ENCODE measurements around the gene DDX11.
"Not testable (repeated sequence)": the region's sequence is repeated elsewhere in the genome, so short reads cannot be mapped to it uniquely, and the experiment has no call there.

- not testable (repeated sequence) for TF ChIP-seq CTCF (conservative IDR thresholded peaks at IDR 0.05); ZFX (IDR thresholded peaks at IDR 0.05)
Observed at GRCh38 chr12:31127209-31127848, 53.7 kb downstream of the DDX11 start.

Data from C4-2B (cell line).